Smooth muscle cell (in vitro differentiated cells): ENCODE results near the gene FAH. TPM values are rescaled to one million over a fixed set of nuclear protein-coding genes. Genes with fewer than 3 reads are reported as not detected.

Experiments
- DNase-seq: peaks from one replicate; lab custom pipeline; 2025; ENCODE audit not compliant: unreplicated experiment; lab: John Stamatoyannopoulos, UW
- H2AFZ ChIP-seq: fragments of 200-600 bp; sonication (generic); 2 replicates; pipeline ENCODE4 v1.6.0; 2016; ENCODE audit warnings: antibody characterized with exemption, low read depth, mild to moderate bottlenecking
- H3F3A ChIP-seq: fragments of 200-600 bp; sonication (generic); 2 replicates; pipeline ENCODE4 v1.6.0; 2017; ENCODE audit warnings: antibody characterized with exemption, low read depth
- H3K27ac ChIP-seq: fragments of 200-600 bp; sonication (generic); 2 replicates; pipeline ENCODE4 v1.5.1; 2016; ENCODE audit warnings: low read depth, mild to moderate bottlenecking
- H3K27me3 ChIP-seq: fragments of 200-600 bp; sonication (generic); 2 replicates; pipeline ENCODE4 v1.6.1; 2016; ENCODE audit warnings: low read depth, mild to moderate bottlenecking
- H3K36me3 ChIP-seq: fragments of 200-600 bp; sonication (generic); 2 replicates; pipeline ENCODE4 v1.5.1; 2016; ENCODE audit warnings: low read depth
- H3K4me1 ChIP-seq: fragments of 200-600 bp; sonication (generic); 2 replicates; pipeline ENCODE4 v1.5.1; 2016; ENCODE audit warnings: low read depth
- H3K4me2 ChIP-seq: fragments of 200-600 bp; sonication (generic); 2 replicates; pipeline ENCODE4 v1.6.0; 2016; ENCODE audit warnings: mild to moderate bottlenecking
- H3K4me3 ChIP-seq: fragments of 200-600 bp; sonication (generic); 2 replicates; pipeline ENCODE4 v1.5.1; 2016; ENCODE audit warnings: mild to moderate bottlenecking
- H3K79me2 ChIP-seq: fragments of 200-600 bp; sonication (generic); 2 replicates; pipeline ENCODE4 v1.6.0; 2016; ENCODE audit warnings: low read depth, mild to moderate bottlenecking
- H3K9ac ChIP-seq: fragments of 200-600 bp; sonication (generic); 2 replicates; pipeline ENCODE4 v1.6.0; 2016; ENCODE audit warnings: low read depth
- H3K9me3 ChIP-seq: fragments of 200-600 bp; sonication (generic); replicated peaks from 2 replicates; pipeline ENCODE4 v1.5.1; 2016; ENCODE audit warnings: low read depth
- H4K20me1 ChIP-seq: fragments of 200-600 bp; sonication (generic); 2 replicates; pipeline ENCODE4 v1.6.0; 2016; ENCODE audit warnings: low read depth
- WGBS: methylation state at CpG from one replicate; pipeline ENCODE4 v1.1.7; 2016; ENCODE audit warnings: low lambda C conversion rate; 5-methylcytosine and 5-hydroxymethylcytosine counted together
- polyA plus RNA-seq: library from polyadenylated mRNA; unstranded; fragments of >200 nt; fragmentation: Nextera tagmentation; extraction: Ambion mirVana; gene quantifications from 2 replicates; pipeline ENCODE4 v1.2.1, GENCODE V29; 2016
- total RNA-seq: library from RNA; depleted of rRNA; stranded (reverse); fragments of >200 nt; gene quantifications from 2 replicates; pipeline ENCODE4 v1.2.3, GENCODE V29; 2014
- TF ChIP-seq, protein P1 (sequence below): fragments of 200-600 bp; sonication (generic); IDR thresholded peaks from 2 replicates; pipeline ENCODE4 v1.5.1; 2017; ENCODE audit warnings: borderline replicate concordance, mild to moderate bottlenecking, antibody characterized with exemption; ENCODE audit not compliant: insufficient read depth, poor library complexity, severe bottlenecking

FAH gene
- total and polyA plus RNA-seq, 2 experiments from 2014 or later, result 18.3 to 36.7 TPM

DNA sequence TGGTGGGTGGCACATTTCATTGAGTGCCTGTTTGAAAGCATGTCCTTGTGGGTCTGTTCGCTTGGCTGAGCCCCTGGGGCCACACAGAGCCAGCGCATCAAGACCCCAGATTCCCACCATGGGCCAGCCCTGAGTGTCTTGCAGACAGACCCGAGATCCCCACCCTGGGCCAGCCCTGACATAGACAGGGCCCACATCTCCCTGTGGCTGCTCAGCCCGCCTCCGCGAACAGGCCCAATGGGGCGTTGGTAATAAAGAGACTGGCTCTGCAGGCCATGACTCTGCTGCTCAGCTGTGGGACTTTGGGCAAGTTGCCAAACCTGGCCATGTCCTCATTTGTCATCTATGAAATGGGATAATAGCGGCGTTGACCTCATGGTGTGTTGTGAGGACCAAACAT lies 22.6 kb downstream of the FAH start:
- Histone ChIP-seq H3K9ac (no peak overlapping the region), H3F3A (no peaks in the 10 kb centered on the region), H3K4me1 (no peaks in the 10 kb centered on the region), H3K36me3 (no peaks in the 10 kb centered on the region), H3K27ac (no peak overlapping the region), H2AFZ (no peak overlapping the region), H3K4me2 (no peak overlapping the region), H4K20me1 (no peaks in the 10 kb centered on the region), H3K4me3 (no peak overlapping the region), H3K27me3 (no peaks in the 10 kb centered on the region), H3K9me3 (no peaks in the 10 kb centered on the region), H3K79me2 (no peaks in the 10 kb centered on the region)
- TF ChIP-seq, protein P1, sequence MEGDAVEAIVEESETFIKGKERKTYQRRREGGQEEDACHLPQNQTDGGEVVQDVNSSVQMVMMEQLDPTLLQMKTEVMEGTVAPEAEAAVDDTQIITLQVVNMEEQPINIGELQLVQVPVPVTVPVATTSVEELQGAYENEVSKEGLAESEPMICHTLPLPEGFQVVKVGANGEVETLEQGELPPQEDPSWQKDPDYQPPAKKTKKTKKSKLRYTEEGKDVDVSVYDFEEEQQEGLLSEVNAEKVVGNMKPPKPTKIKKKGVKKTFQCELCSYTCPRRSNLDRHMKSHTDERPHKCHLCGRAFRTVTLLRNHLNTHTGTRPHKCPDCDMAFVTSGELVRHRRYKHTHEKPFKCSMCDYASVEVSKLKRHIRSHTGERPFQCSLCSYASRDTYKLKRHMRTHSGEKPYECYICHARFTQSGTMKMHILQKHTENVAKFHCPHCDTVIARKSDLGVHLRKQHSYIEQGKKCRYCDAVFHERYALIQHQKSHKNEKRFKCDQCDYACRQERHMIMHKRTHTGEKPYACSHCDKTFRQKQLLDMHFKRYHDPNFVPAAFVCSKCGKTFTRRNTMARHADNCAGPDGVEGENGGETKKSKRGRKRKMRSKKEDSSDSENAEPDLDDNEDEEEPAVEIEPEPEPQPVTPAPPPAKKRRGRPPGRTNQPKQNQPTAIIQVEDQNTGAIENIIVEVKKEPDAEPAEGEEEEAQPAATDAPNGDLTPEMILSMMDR, result no peak
- no peak for DNase-seq
- 99% methylated on average over 9 of the region's 9 CpGs for WGBS

DNA sequence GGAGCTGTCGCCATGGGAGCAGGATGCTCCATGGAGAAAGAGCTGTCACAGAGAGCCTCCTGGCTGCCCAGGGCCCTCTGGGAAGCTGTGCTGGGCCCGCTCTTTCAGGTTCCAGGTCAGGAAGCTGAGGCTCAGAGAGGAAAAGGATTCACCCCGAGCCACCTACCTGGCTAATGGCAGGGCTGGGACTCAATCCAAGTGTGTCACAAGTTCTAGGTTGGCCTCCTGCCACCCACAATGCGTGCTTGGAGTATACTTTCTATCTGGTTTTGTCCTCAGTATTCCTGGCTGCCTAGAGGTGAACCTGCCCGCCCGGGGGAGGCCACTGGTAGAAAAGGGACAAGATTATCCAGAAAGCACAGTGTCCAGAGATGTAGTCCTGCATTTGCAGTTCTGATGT lies 23.6 kb downstream of the FAH start:
- no peaks in the 10 kb centered on the region for H3K79me2 ChIP-seq
- TF ChIP-seq, protein P1, result no peak
- H3K4me2 ChIP-seq, result no peak overlapping the region
- H4K20me1 ChIP-seq, result no peaks in the 10 kb centered on the region
- H3K4me1 ChIP-seq, result no peaks in the 10 kb centered on the region
- WGBS, result 65% methylated on average over 6 of the region's 6 CpGs
- no peak overlapping the region for H3K9ac ChIP-seq
- H3K36me3 ChIP-seq, result no peaks in the 10 kb centered on the region
- no peak overlapping the region for H3K4me3 ChIP-seq
- H3K27ac ChIP-seq, result no peak overlapping the region
- no peak overlapping the region for H2AFZ ChIP-seq
- no peaks in the 10 kb centered on the region for H3K9me3 ChIP-seq
- H3F3A ChIP-seq, result no peaks in the 10 kb centered on the region
- no peaks in the 10 kb centered on the region for H3K27me3 ChIP-seq
- no peak for DNase-seq

DNA sequence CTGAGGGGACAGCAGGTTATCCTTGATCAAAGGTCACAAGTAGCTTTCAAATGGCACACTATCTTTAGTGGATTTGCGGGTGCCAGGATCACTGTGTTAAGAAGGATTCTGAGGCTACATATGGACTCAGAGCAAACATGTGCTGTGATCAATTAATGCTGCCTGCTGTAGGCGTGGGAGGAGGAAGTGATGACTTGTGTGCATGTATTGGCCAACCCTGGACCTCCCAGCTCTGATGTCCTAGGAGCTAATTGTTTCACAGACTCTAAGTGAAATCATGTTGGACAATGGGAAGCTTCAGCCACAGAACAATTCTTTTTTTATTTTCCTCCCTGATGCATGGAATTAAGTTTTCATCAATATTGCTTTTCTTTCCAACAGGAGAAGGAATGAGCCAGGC lies 24.4 kb downstream of the FAH start:
- H3K36me3 ChIP-seq, result no peaks in the 10 kb centered on the region
- DNase-seq, result no peak
- H3F3A ChIP-seq, result no peaks in the 10 kb centered on the region
- H3K4me1 ChIP-seq, result no peaks in the 10 kb centered on the region
- no peaks in the 10 kb centered on the region for H4K20me1 ChIP-seq
- H3K4me3 ChIP-seq, result no peak overlapping the region
- H3K27ac ChIP-seq, result no peak overlapping the region
- no peaks in the 10 kb centered on the region for H3K79me2 ChIP-seq
- H3K4me2 ChIP-seq, result no peak overlapping the region
- no peak overlapping the region for H3K9ac ChIP-seq
- H3K9me3 ChIP-seq, result no peaks in the 10 kb centered on the region
- WGBS, result 100% methylated on average over 2 of the region's 2 CpGs
- TF ChIP-seq, protein P1, result no peak
- no peaks in the 10 kb centered on the region for H3K27me3 ChIP-seq
- H2AFZ ChIP-seq, result no peak overlapping the region

DNA sequence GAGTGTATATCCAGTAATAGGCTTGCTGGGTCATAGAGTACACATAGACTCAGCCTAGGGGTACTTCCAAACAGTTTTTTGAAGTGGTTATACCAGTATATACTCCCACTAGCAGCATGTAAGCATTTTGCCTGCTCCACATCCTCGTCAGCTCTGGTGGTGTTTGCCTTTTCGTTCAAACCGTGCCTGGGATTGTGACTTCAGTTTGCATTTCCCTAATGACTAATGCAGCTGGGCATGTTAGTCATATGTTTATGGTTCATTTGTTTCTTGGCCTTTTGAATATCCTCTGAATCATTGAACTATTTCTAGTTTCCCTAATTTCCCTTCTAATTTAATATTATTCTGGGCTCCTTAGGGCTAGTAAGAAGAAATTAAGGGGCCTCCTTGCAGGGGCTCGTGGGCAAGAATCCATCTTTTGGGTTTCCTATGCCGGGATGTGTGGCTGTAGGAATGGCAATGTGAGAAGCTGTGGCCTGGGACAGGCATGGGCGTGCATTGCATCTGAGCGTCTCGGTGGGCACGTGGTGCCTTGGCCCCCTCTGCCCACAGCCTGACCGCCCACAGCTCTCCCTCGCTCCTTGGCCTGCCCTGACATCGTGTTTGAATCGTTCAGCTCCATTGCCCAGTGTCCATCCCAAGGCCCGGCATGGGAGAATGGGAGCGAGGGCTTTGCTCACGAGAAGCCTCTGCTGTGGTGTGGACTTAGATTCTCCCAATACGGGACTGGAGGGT lies 26.4 kb downstream of the FAH start:
- Histone ChIP-seq H3F3A (no peaks in the 10 kb centered on the region), H3K9ac (no peak overlapping the region), H4K20me1 (no peaks in the 10 kb centered on the region), H3K79me2 (no peaks in the 10 kb centered on the region), H3K36me3 (no peaks in the 10 kb centered on the region), H3K4me1 (no peaks in the 10 kb centered on the region), H3K27ac (peak overlapping the region; percentile 68), H2AFZ (no peak overlapping the region), H3K27me3 (no peaks in the 10 kb centered on the region), H3K4me3 (no peak overlapping the region), H3K4me2 (peak overlapping the region; percentile 54), H3K9me3 (no peaks in the 10 kb centered on the region)
- TF ChIP-seq, protein P1, result no peak
- DNase-seq, result no peak
- WGBS, result 73% methylated on average over 17 of the region's 17 CpGs
